Left hindlimb (tissue), 1 donor: Measurements from ENCODE around the gene MORC1.
A peak's percentile ranks its signal among the peaks of the same experiment; 100 is the strongest.

ENCODE experiments used
- DNase-seq: peaks from one replicate; pipeline ENCODE4 v3.0.0-alpha.2; 2018

Gene MORC1

GRCh38 chr3:108936924-108937689 is 180.8 kb downstream of the MORC1 start:
- DNase-seq = no peak

- DNase-seq = no peak
These were observed 186.9 kb downstream of the MORC1 start for GRCh38 chr3:108931035-108931434.

GRCh38 chr3:108918866-108919265 is 199.1 kb downstream of the MORC1 start:
- no peak for DNase-seq

GRCh38 chr3:108914774-108915641 is 202.9 kb downstream of the MORC1 start:
- peak; percentile 38 for DNase-seq

- DNase-seq = no peak
These were observed 208.1 kb downstream of the MORC1 start for GRCh38 chr3:108909799-108910198.
